A549 (cell line): ENCODE results near the gene PEPD. TPM values are rescaled to one million over a fixed set of nuclear protein-coding genes. Genes with fewer than 3 reads are reported as not detected.

ENCODE experiments used
- ATAC-seq, 2 experiments: fragments of 200-7000 bp in 1 of 2; fragments of >200 bp in 1 of 2; cut with Nextera tagmentation in 1 of 2; cut with Tn5 transposase in 1 of 2; 3 replicates each; pipeline versions ENCODE4 v1.8.0 to v1.9.1; 2018 to 2020; ENCODE audit warnings: mild to moderate bottlenecking in 1 of 2, moderate library complexity in 1 of 2
- CTCF ChIA-PET: fragments of 300-600 bp; sonication (Branson Sonifier 250); formaldehyde crosslinking; extraction: SDS; loops from one replicate; lab custom pipeline; 2021; ENCODE audit warnings: antibody characterized with exemption, inconsistent platforms; lab: Yijun Ruan, JAX
- POLR2A ChIA-PET: fragments of 350-600 bp; formaldehyde crosslinking; extraction: SDS; loops from one replicate; lab custom pipeline; 2021; ENCODE audit warnings: antibody characterized with exemption, inconsistent platforms; lab: Yijun Ruan, JAX
- DNase-seq, 2 experiments: peaks; one replicate each; pipeline versions ENCODE4 v3.0.0 to v3.0.0-alpha.2; 2011 to 2016; ENCODE audit warnings: low read depth in 1 of 2, low spot score in 1 of 2
- FAIRE-seq: peaks from 2 replicates; lab custom pipeline; 2011; peaks lifted over from hg19 to GRCh38; lab: Jason Lieb, UNC
- H3K27ac ChIP-seq, 2 experiments: fragments of >200 bp; sonication (Bioruptor Twin); formaldehyde crosslinking; 3 replicates each; pipeline ENCODE4 v1.5.1; 2016 to 2017
- H3K4me1 ChIP-seq: fragments of >200 bp; sonication (Bioruptor Twin); formaldehyde crosslinking; 3 replicates; pipeline ENCODE4 v1.6.1; 2016
- H3K4me2 ChIP-seq: fragments of >200 bp; sonication (Bioruptor Twin); formaldehyde crosslinking; 3 replicates; pipeline ENCODE4 v1.6.1; 2016
- H3K4me3 ChIP-seq: fragments of >200 bp; sonication (Bioruptor Twin); formaldehyde crosslinking; 3 replicates; pipeline ENCODE4 v1.5.1; 2016
- H3K9me3 ChIP-seq: fragments of >200 bp; sonication (Bioruptor Twin); formaldehyde crosslinking; 3 replicates; pipeline ENCODE4 v1.6.1; 2016
- ATOH8 ChIP-seq: fragments of 250-450 bp; sonication (Bioruptor Pico); IDR thresholded peaks from 2 replicates; pipeline ENCODE4 v1.5.0; 2020; ENCODE audit warnings: low read depth, mild to moderate bottlenecking, moderate library complexity
- CBX2 ChIP-seq: fragments of 200-600 bp; sonication (generic); IDR thresholded peaks from 2 replicates; pipeline ENCODE4 v1.6.1; 2016; ENCODE audit warnings: low read depth, mild to moderate bottlenecking, borderline replicate concordance
- CEBPB ChIP-seq, 2 experiments: fragments of >200 bp in 1 of 2; sonication (Bioruptor Twin) in 1 of 2; formaldehyde crosslinking in 1 of 2; IDR thresholded peaks; 2 replicates each; pipeline ENCODE4 v1.6.1; 2012 to 2016
- CHD2 ChIP-seq: fragments of 150-350 bp; IDR thresholded peaks from 2 replicates; pipeline ENCODE4 v1.6.1; 2014; ENCODE audit warnings: low read length; ENCODE audit not compliant: partially characterized antibody
- EHF ChIP-seq: fragments of 250-450 bp; sonication (Bioruptor Pico); IDR thresholded peaks from 2 replicates; pipeline ENCODE4 v1.5.0; 2020; ENCODE audit warnings: mild to moderate bottlenecking
- EP300 ChIP-seq, 2 experiments: fragments of >200 bp; sonication (Bioruptor Twin); formaldehyde crosslinking; IDR thresholded peaks; 2 replicates in 1 of 2; 3 replicates in 1 of 2; pipeline ENCODE4 v1.6.1; 2016 to 2017
- ESRRA ChIP-seq: fragments of 150-350 bp; IDR thresholded peaks from 2 replicates; pipeline ENCODE4 v1.6.1; 2014; ENCODE audit warnings: mild to moderate bottlenecking, low read length, borderline replicate concordance
- FOSL2 ChIP-seq, 2 experiments: fragments of 450-650 bp in 1 of 2; fragments of >200 bp in 1 of 2; sonication (Bioruptor Twin) in 1 of 2; formaldehyde crosslinking; IDR thresholded peaks; 2 replicates each; pipeline versions ENCODE4 v1.5.0 to v1.6.1; 2016 to 2020; ENCODE audit warnings: mild to moderate bottlenecking in 1 of 2, moderate library complexity in 1 of 2
- FOXS1 ChIP-seq: fragments of 250-450 bp; sonication (Bioruptor Pico); IDR thresholded peaks from 2 replicates; pipeline ENCODE4 v1.5.0; 2020; ENCODE audit warnings: mild to moderate bottlenecking, moderate library complexity
- GATA3 ChIP-seq: IDR thresholded peaks from 2 replicates; pipeline ENCODE4 v1.6.1; 2012; ENCODE audit warnings: borderline replicate concordance
- HDAC2 ChIP-seq: fragments of 200-600 bp; sonication (generic); IDR thresholded peaks from 2 replicates; pipeline ENCODE4 v1.6.1; 2016
- HES2 ChIP-seq: fragments of >200 bp; sonication (Bioruptor Twin); formaldehyde crosslinking; IDR thresholded peaks from 2 replicates; pipeline ENCODE4 v1.6.1; 2016
- HOXA7 ChIP-seq: fragments of 250-450 bp; sonication (Bioruptor Pico); IDR thresholded peaks from 2 replicates; pipeline ENCODE4 v1.5.0; 2020; ENCODE audit warnings: mild to moderate bottlenecking, moderate library complexity
- HOXB13 ChIP-seq: fragments of 250-450 bp; sonication (Bioruptor Pico); IDR thresholded peaks from 2 replicates; pipeline ENCODE4 v1.5.0; 2020; ENCODE audit warnings: low read depth, mild to moderate bottlenecking, moderate library complexity
- MAZ ChIP-seq: fragments of 150-350 bp; IDR thresholded peaks from 2 replicates; pipeline ENCODE4 v1.6.1; 2014; ENCODE audit warnings: antibody characterized with exemption, low read depth, low read length, borderline replicate concordance
- NFE2L2 ChIP-seq: fragments of 150-350 bp; conservative IDR thresholded peaks from 2 replicates; pipeline ENCODE4 v1.6.1; 2014; ENCODE audit warnings: low read length
- PHF8 ChIP-seq: fragments of 200-600 bp; sonication (generic); IDR thresholded peaks from 2 replicates; pipeline ENCODE4 v1.6.1; 2016; ENCODE audit warnings: low read depth, mild to moderate bottlenecking, antibody characterized with exemption, moderate library complexity, borderline replicate concordance
- POLR2AphosphoS2 ChIP-seq: conservative IDR thresholded peaks from 2 replicates; pipeline ENCODE4 v1.6.1; 2012; ENCODE audit warnings: low read length, improper control_type of control experiment, inconsistent platforms
- RARB ChIP-seq: fragments of 250-450 bp; sonication (Bioruptor Pico); IDR thresholded peaks from 2 replicates; pipeline ENCODE4 v1.8.0; 2021; ENCODE audit warnings: mild to moderate bottlenecking, moderate library complexity
- SREBF2 ChIP-seq: fragments of 450-650 bp; IDR thresholded peaks from 2 replicates; pipeline ENCODE4 v1.6.1; 2014; ENCODE audit warnings: mild to moderate bottlenecking, moderate library complexity
- TFCP2L1 ChIP-seq: fragments of 250-450 bp; sonication (Bioruptor Pico); IDR thresholded peaks from 2 replicates; pipeline ENCODE4 v1.5.0; 2021; ENCODE audit warnings: mild to moderate bottlenecking
- TP53 ChIP-seq: fragments of 250-450 bp; sonication (Bioruptor Pico); IDR thresholded peaks from 2 replicates; pipeline ENCODE4 v1.5.0; 2021; ENCODE audit warnings: mild to moderate bottlenecking, moderate library complexity
- ZNF302 ChIP-seq: fragments of 250-450 bp; sonication (Bioruptor Pico); IDR thresholded peaks from 2 replicates; pipeline ENCODE4 v1.9.0; 2021; ENCODE audit warnings: inconsistent platforms, mild to moderate bottlenecking, moderate library complexity
- WGBS: methylation state at CpG from one replicate; pipeline ENCODE4 v1.1.6; 2017; ENCODE audit errors: missing lambda C conversion rate; 5-methylcytosine and 5-hydroxymethylcytosine counted together
- polyA plus RNA-seq, 4 experiments: library from polyadenylated mRNA; depleted of rRNA in 3 of 4; stranded (reverse); fragments of >200 nt; fragmentation: RNase III in 1 of 4; extraction: RNeasy Plus Mini Kit Qiagen cat#74134 plus additional on column Dnase treatment in 1 of 4; gene quantifications; 2 replicates in 3 of 4; 3 replicates in 1 of 4; pipeline ENCODE4 v1.2.3, GENCODE V29; 2011 to 2017
- TF ChIP-seq, protein P1 (sequence below): fragments of 450-650 bp; IDR thresholded peaks from 2 replicates; pipeline ENCODE4 v1.6.1; 2014; ENCODE audit warnings: antibody characterized with exemption
- TF ChIP-seq, protein P2 (sequence below): IDR thresholded peaks from 2 replicates; pipeline ENCODE4 v1.6.1; 2012; ENCODE audit warnings: low read depth, borderline replicate concordance
- TF ChIP-seq, protein P3 (sequence below): fragments of 250-450 bp; sonication (Bioruptor Pico); IDR thresholded peaks from 2 replicates; pipeline ENCODE4 v1.5.0; 2021; ENCODE audit warnings: mild to moderate bottlenecking, moderate library complexity, borderline replicate concordance
- TF ChIP-seq, protein P4 (sequence below): fragments of >200 bp; sonication (Bioruptor Twin); formaldehyde crosslinking; IDR thresholded peaks from 3 replicates; pipeline ENCODE4 v1.5.1; 2016

Gene PEPD
- polyA plus RNA-seq, 2 of the 4 experiments (the other 2 are of a cell fraction): 85.5 to 100 TPM

GRCh38 chr19:33440682-33441081 lies 80.9 kb downstream of the PEPD start:
- POLR2A ChIA-PET: no interaction called here
- CTCF ChIA-PET: interaction anchor here (1.0 to 6.3 kb wide), 8 partner anchors 10 to 337 kb away, joined by 3 to 61 read pairs (median 8); no protein-coding TSS in a partner anchor

GRCh38 chr19:33440241-33440640 lies 81.3 kb downstream of the PEPD start:
- no peaks in the 10 kb centered on the region for H3K9me3 ChIP-seq
- TF ChIP-seq TP53 (CRISPR knock-in tag): no peak
- TF ChIP-seq EHF (CRISPR knock-in tag): no peak
- TF ChIP-seq, protein P1, sequence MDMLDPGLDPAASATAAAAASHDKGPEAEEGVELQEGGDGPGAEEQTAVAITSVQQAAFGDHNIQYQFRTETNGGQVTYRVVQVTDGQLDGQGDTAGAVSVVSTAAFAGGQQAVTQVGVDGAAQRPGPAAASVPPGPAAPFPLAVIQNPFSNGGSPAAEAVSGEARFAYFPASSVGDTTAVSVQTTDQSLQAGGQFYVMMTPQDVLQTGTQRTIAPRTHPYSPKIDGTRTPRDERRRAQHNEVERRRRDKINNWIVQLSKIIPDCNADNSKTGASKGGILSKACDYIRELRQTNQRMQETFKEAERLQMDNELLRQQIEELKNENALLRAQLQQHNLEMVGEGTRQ: no peak
- no peak for TF ChIP-seq CBX2
- no peak for TF ChIP-seq PHF8
- no peak for TF ChIP-seq FOXS1
- no peak for TF ChIP-seq ZNF302 (CRISPR knock-in tag)
- no peak for TF ChIP-seq SREBF2
- no peak for TF ChIP-seq POLR2AphosphoS2
- WGBS: 67% methylated on average over 6 of the region's 6 CpGs
- ChIA-PET POLR2A (no interaction called here), CTCF (interaction anchor here (1.0 to 6.3 kb wide), 8 partner anchors 10 to 337 kb away, joined by 3 to 61 read pairs (median 12); no protein-coding TSS in a partner anchor)
- H3K4me1 ChIP-seq: no peaks in the 10 kb centered on the region
- ATAC-seq (peak; percentile 12 to 13; a peak in 1 of 6 replicates), FAIRE-seq (no peak), DNase-seq (no peak)
- H3K4me3 ChIP-seq: no peak overlapping the region
- no peak overlapping the region for H3K4me2 ChIP-seq
- no peak overlapping the region for H3K27ac ChIP-seq

More at GRCh38 chr19:33440682-33441081, 80.9 kb downstream of the PEPD start:
- Histone ChIP-seq H3K4me2 (no peak overlapping the region), H3K9me3 (no peaks in the 10 kb centered on the region), H3K4me3 (no peak overlapping the region), H3K27ac (no peak overlapping the region), H3K4me1 (no peaks in the 10 kb centered on the region)
- no peak for ATAC-seq
- TF ChIP-seq MAZ (no peak), EP300 (IDR thresholded peaks at IDR 0.05) (no peak), HOXB13 (no peak), GATA3 (no peak), RARB (CRISPR knock-in tag) (no peak), HOXA7 (no peak), ATOH8 (CRISPR knock-in tag) (no peak), CBX2 (no peak), FOSL2 (IDR thresholded peaks at IDR 0.05) (no peak), FOSL2 (CRISPR knock-in tag; IDR thresholded peaks at IDR 0.05) (no peak), SREBF2 (no peak)
- TF ChIP-seq, protein P2, sequence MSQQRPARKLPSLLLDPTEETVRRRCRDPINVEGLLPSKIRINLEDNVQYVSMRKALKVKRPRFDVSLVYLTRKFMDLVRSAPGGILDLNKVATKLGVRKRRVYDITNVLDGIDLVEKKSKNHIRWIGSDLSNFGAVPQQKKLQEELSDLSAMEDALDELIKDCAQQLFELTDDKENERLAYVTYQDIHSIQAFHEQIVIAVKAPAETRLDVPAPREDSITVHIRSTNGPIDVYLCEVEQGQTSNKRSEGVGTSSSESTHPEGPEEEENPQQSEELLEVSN: no peak
- no peak for DNase-seq
- FAIRE-seq: no peak
- WGBS: 87% methylated on average over 7 of the region's 7 CpGs

DNA sequence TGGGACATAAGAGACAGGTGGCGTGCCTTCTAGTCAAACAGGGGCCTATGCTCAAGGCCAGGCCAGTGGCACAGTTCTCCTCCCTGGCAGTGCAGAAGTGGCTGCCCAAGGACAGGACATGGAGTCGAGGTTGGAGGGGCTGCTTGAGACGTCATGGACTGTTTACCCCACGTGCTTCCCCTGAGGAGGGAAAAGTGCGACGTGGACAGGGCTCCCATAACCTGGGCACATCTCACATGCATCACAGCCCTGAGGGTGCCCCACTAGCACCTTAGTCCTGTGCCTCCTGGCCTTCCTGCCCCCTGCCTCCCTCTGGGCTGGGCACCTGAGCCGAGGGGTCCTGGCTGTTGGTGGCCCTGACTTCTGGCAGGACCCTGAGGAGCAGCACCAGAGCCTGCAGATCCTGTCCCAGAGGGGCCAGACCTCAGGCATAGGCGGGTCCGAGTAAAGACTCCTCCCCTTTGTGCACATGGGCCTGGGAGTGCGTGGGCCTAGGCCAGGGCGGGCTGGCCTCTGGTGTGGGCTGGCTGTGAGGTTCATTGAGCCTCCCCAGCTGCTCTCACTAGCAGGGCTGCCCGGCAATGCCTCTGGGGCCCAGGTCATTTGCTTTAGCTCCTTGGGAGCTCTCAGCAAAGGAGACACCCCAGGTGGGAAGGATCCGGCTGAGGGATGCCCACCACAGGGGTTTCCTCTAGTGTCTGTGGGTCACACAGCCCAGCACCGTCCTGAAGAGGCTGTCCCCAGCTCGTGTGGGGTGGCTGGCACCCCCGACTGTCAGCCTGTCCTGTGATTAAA lies 82.4 kb downstream of the PEPD start:
- CTCF ChIA-PET: interaction anchor here (0.9 to 6.3 kb wide), 7 partner anchors 9 to 338 kb away, joined by 3 to 61 read pairs (median 13); no protein-coding TSS in a partner anchor
- peak; percentile 11 to 16; a peak in 2 of 6 replicates for ATAC-seq
- WGBS: 57% methylated on average over 16 of the region's 16 CpGs
- no peaks in the 10 kb centered on the region for H3K4me1 ChIP-seq
- no peak overlapping the region for H3K27ac ChIP-seq
- no peak for FAIRE-seq
- H3K4me3 ChIP-seq: no peak overlapping the region
- H3K4me2 ChIP-seq: no peak overlapping the region
- no peaks in the 10 kb centered on the region for H3K9me3 ChIP-seq
- no peak for DNase-seq
- POLR2A ChIA-PET: no interaction called here
- TF ChIP-seq, protein P3, sequence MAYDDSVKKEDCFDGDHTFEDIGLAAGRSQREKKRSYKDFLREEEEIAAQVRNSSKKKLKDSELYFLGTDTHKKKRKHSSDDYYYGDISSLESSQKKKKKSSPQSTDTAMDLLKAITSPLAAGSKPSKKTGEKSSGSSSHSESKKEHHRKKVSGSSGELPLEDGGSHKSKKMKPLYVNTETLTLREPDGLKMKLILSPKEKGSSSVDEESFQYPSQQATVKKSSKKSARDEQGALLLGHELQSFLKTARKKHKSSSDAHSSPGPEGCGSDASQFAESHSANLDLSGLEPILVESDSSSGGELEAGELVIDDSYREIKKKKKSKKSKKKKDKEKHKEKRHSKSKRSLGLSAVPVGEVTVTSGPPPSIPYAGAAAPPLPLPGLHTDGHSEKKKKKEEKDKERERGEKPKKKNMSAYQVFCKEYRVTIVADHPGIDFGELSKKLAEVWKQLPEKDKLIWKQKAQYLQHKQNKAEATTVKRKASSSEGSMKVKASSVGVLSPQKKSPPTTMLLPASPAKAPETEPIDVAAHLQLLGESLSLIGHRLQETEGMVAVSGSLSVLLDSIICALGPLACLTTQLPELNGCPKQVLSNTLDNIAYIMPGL (CRISPR knock-in tag): no peak
- TF ChIP-seq HDAC2: no peak
- no peak for TF ChIP-seq PHF8
- no peak for TF ChIP-seq EHF (CRISPR knock-in tag)
- TF ChIP-seq, protein P4, sequence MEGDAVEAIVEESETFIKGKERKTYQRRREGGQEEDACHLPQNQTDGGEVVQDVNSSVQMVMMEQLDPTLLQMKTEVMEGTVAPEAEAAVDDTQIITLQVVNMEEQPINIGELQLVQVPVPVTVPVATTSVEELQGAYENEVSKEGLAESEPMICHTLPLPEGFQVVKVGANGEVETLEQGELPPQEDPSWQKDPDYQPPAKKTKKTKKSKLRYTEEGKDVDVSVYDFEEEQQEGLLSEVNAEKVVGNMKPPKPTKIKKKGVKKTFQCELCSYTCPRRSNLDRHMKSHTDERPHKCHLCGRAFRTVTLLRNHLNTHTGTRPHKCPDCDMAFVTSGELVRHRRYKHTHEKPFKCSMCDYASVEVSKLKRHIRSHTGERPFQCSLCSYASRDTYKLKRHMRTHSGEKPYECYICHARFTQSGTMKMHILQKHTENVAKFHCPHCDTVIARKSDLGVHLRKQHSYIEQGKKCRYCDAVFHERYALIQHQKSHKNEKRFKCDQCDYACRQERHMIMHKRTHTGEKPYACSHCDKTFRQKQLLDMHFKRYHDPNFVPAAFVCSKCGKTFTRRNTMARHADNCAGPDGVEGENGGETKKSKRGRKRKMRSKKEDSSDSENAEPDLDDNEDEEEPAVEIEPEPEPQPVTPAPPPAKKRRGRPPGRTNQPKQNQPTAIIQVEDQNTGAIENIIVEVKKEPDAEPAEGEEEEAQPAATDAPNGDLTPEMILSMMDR: no peak
- no peak for TF ChIP-seq TFCP2L1
- TF ChIP-seq CEBPB (IDR thresholded peaks at IDR 0.05): no peak
- TF ChIP-seq NFE2L2: no peak
- TF ChIP-seq CHD2: no peak
- TF ChIP-seq ESRRA: no peak
- no peak for TF ChIP-seq HES2
